Transverse colon (tissue), 4 donors: ENCODE data around the gene KRT1.

Source experiments
- POLR2AphosphoS5 ChIP-seq, 3 donors: sonication (generic); formaldehyde crosslinking; IDR thresholded peaks; one replicate each; pipeline ENCODE4 v1.6.1; 2016; ENCODE audit warnings: antibody characterized with exemption in 3 of 3
- TF ChIP-seq, protein P1 (sequence below), 5 experiments: fragments of 200-600 bp in 3 of 5; fragments of 450-650 bp in 2 of 5; sonication (generic) in 3 of 5; IDR thresholded peaks; 1 replicate in 2 of 5; 2 replicates in 3 of 5; pipeline ENCODE4 v1.5.1; 2016 to 2017; ENCODE audit warnings: antibody characterized with exemption in 5 of 5, inconsistent platforms in 3 of 5, mild to moderate bottlenecking in 2 of 5, moderate library complexity in 1 of 5

DNA sequence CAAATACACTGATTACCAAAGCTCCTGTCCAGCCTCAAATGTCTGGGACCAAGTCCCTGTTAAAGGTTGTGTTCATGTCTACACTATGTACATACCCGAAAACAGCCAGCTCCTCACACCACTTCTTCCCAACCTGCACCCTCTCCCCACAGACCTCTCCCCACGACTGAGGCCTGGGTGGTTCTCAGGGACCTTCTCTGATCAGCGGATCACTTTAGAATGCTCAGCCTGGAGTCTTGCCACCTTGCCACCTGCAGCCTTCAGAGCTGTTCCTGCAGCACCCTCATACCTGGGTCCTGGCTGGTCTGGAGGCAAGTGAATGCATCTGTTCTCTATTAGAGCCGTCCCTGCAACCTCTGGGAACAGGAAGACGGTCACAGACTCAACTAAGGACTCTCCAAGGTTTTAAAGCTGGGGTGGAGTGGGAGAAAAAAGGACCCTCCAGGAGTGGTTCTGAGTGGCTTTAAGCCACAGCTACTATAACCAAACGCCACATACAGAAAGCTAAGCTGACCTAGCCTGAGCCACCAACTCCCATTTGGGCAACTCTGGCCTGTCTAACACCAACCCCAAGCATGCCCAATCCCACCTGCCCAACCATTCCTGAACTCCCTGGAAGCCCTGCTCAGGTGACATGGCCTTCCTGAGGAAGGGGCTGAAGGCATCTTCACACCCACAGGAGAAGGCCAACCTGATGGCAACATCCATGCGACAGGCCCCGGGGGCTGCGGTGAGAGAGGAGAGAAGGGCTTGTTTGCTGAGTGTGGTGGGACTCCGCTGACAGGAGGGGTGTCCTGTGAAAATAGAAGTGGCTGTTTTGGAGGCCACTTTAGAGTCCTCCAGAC, 36.8 kb downstream of the KRT1 start:
- TF ChIP-seq, protein P1, sequence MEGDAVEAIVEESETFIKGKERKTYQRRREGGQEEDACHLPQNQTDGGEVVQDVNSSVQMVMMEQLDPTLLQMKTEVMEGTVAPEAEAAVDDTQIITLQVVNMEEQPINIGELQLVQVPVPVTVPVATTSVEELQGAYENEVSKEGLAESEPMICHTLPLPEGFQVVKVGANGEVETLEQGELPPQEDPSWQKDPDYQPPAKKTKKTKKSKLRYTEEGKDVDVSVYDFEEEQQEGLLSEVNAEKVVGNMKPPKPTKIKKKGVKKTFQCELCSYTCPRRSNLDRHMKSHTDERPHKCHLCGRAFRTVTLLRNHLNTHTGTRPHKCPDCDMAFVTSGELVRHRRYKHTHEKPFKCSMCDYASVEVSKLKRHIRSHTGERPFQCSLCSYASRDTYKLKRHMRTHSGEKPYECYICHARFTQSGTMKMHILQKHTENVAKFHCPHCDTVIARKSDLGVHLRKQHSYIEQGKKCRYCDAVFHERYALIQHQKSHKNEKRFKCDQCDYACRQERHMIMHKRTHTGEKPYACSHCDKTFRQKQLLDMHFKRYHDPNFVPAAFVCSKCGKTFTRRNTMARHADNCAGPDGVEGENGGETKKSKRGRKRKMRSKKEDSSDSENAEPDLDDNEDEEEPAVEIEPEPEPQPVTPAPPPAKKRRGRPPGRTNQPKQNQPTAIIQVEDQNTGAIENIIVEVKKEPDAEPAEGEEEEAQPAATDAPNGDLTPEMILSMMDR (IDR thresholded peaks at IDR 0.05) = no peak
- TF ChIP-seq POLR2AphosphoS5 (IDR thresholded peaks at IDR 0.05) = no peak
